HEK293 (cell line): ENCODE data around the gene FRMD4B.

Source experiments
- CTCF ChIA-PET: fragments of 350-600 bp; formaldehyde crosslinking; extraction: SDS; loops from one replicate; lab custom pipeline; 2021; ENCODE audit warnings: antibody characterized with exemption; lab: Yijun Ruan, JAX
- POLR2A ChIA-PET: fragments of 300-600 bp; formaldehyde crosslinking; extraction: SDS; loops from one replicate; lab custom pipeline; 2020; ENCODE audit warnings: antibody characterized with exemption, inconsistent platforms; lab: Yijun Ruan, JAX
- H3K27ac ChIP-seq: fragments of 200-500 bp; sonication (Bioruptor generic); 2 replicates; pipeline ENCODE4 v1.5.1; 2014; ENCODE audit warnings: low read depth, low read length, control low read depth, inconsistent platforms; ENCODE audit errors: extremely low read depth
- H3K36me3 ChIP-seq, 2 experiments: fragments of 200-500 bp in 1 of 2; sonication (Bioruptor generic) in 1 of 2; 1 replicate in 1 of 2; 2 replicates in 1 of 2; pipeline ENCODE4 v1.5.1; 2014 to 2017; ENCODE audit warnings: inconsistent platforms in 2 of 2, low read length in 2 of 2; ENCODE audit not compliant: control insufficient read depth in 2 of 2, insufficient read depth in 1 of 2
- H3K4me1 ChIP-seq: fragments of 200-500 bp; sonication (Bioruptor generic); 2 replicates; pipeline ENCODE4 v1.5.1; 2014; ENCODE audit warnings: mild to moderate bottlenecking, low read length, inconsistent platforms; ENCODE audit not compliant: control insufficient read depth, insufficient read depth
- H3K4me3 ChIP-seq: 2 replicates; pipeline ENCODE4 v1.5.1; 2011; ENCODE audit warnings: low read depth, mild to moderate bottlenecking, control low read depth, low read length, moderate library complexity
- H3K9me3 ChIP-seq: fragments of 200-500 bp; sonication (Bioruptor generic); 2 replicates; pipeline ENCODE4 v1.5.1; 2014; ENCODE audit warnings: low read depth, low read length, inconsistent platforms; ENCODE audit not compliant: control insufficient read depth, insufficient read depth
- WT1 ChIP-seq: fragments of 450-650 bp; formaldehyde crosslinking; IDR thresholded peaks from 2 replicates; pipeline ENCODE4 v1.5.1; 2016; ENCODE audit warnings: missing biosample characterization, missing genetic modification characterization
- ZNF114 ChIP-seq: fragments of 450-650 bp; formaldehyde crosslinking; IDR thresholded peaks from 2 replicates; pipeline ENCODE4 v1.5.0; 2017; ENCODE audit warnings: missing biosample characterization, missing genetic modification characterization
- ZNF133 ChIP-seq: fragments of 450-650 bp; formaldehyde crosslinking; IDR thresholded peaks from 2 replicates; pipeline ENCODE4 v1.5.1; 2016; ENCODE audit warnings: missing biosample characterization, missing genetic modification characterization
- ZNF155 ChIP-seq: fragments of 450-650 bp; formaldehyde crosslinking; IDR thresholded peaks from 2 replicates; pipeline ENCODE4 v1.5.1; 2016; ENCODE audit warnings: missing biosample characterization, missing genetic modification characterization
- ZNF223 ChIP-seq: fragments of 450-650 bp; formaldehyde crosslinking; IDR thresholded peaks from 2 replicates; pipeline ENCODE4 v1.5.1; 2016; ENCODE audit warnings: missing biosample characterization, missing genetic modification characterization
- ZNF248 ChIP-seq: fragments of 450-650 bp; formaldehyde crosslinking; IDR thresholded peaks from 2 replicates; pipeline ENCODE4 v1.5.1; 2017; ENCODE audit warnings: missing biosample characterization, missing genetic modification characterization
- ZNF335 ChIP-seq: fragments of 450-650 bp; formaldehyde crosslinking; conservative IDR thresholded peaks from 2 replicates; pipeline ENCODE4 v1.5.1; 2016; ENCODE audit warnings: missing biosample characterization, missing genetic modification characterization
- ZNF354C ChIP-seq: fragments of 450-650 bp; formaldehyde crosslinking; IDR thresholded peaks from 2 replicates; pipeline ENCODE4 v1.5.1; 2016; ENCODE audit warnings: missing biosample characterization, missing genetic modification characterization, low read depth, borderline replicate concordance
- ZNF433 ChIP-seq: fragments of 450-650 bp; formaldehyde crosslinking; IDR thresholded peaks from 2 replicates; pipeline ENCODE4 v1.5.1; 2016; ENCODE audit warnings: missing biosample characterization, missing genetic modification characterization, low read depth
- ZNF548 ChIP-seq: fragments of 450-650 bp; formaldehyde crosslinking; IDR thresholded peaks from 2 replicates; pipeline ENCODE4 v1.5.1; 2016; ENCODE audit warnings: missing biosample characterization, missing genetic modification characterization
- ZNF701 ChIP-seq: fragments of 450-650 bp; formaldehyde crosslinking; IDR thresholded peaks from 2 replicates; pipeline ENCODE4 v1.5.1; 2016; ENCODE audit warnings: missing biosample characterization, missing genetic modification characterization
- ZNF76 ChIP-seq: fragments of 450-650 bp; formaldehyde crosslinking; IDR thresholded peaks from 2 replicates; pipeline ENCODE4; 2016; ENCODE audit warnings: low read depth, missing biosample characterization, missing genetic modification characterization, borderline replicate concordance
- TF ChIP-seq, protein P1 (sequence below): fragments of 450-650 bp; formaldehyde crosslinking; IDR thresholded peaks from 2 replicates; pipeline ENCODE4 v1.5.1; 2016; ENCODE audit warnings: missing biosample characterization, missing genetic modification characterization
- TF ChIP-seq, protein P2 (sequence below): fragments of 450-650 bp; formaldehyde crosslinking; IDR thresholded peaks from 2 replicates; pipeline ENCODE4 v1.5.1; 2016; ENCODE audit warnings: missing biosample characterization, missing genetic modification characterization
- TF ChIP-seq, protein P3 (sequence below): fragments of 450-650 bp; formaldehyde crosslinking; IDR thresholded peaks from 2 replicates; pipeline ENCODE4 v1.5.1; 2016; ENCODE audit warnings: missing biosample characterization, missing genetic modification characterization
- TF ChIP-seq, protein P4 (sequence below): fragments of 450-650 bp; formaldehyde crosslinking; IDR thresholded peaks from 2 replicates; pipeline ENCODE4 v1.5.1; 2016; ENCODE audit warnings: missing biosample characterization, missing genetic modification characterization
- TF ChIP-seq, protein P5 (sequence below): fragments of 450-650 bp; formaldehyde crosslinking; IDR thresholded peaks from 2 replicates; pipeline ENCODE4 v1.5.1; 2017; ENCODE audit warnings: missing biosample characterization, missing genetic modification characterization
- TF ChIP-seq, protein P6 (sequence below): fragments of 450-650 bp; formaldehyde crosslinking; IDR thresholded peaks from 2 replicates; pipeline ENCODE4 v1.5.1; 2017; ENCODE audit warnings: missing biosample characterization, missing genetic modification characterization

The FRMD4B gene

DNA sequence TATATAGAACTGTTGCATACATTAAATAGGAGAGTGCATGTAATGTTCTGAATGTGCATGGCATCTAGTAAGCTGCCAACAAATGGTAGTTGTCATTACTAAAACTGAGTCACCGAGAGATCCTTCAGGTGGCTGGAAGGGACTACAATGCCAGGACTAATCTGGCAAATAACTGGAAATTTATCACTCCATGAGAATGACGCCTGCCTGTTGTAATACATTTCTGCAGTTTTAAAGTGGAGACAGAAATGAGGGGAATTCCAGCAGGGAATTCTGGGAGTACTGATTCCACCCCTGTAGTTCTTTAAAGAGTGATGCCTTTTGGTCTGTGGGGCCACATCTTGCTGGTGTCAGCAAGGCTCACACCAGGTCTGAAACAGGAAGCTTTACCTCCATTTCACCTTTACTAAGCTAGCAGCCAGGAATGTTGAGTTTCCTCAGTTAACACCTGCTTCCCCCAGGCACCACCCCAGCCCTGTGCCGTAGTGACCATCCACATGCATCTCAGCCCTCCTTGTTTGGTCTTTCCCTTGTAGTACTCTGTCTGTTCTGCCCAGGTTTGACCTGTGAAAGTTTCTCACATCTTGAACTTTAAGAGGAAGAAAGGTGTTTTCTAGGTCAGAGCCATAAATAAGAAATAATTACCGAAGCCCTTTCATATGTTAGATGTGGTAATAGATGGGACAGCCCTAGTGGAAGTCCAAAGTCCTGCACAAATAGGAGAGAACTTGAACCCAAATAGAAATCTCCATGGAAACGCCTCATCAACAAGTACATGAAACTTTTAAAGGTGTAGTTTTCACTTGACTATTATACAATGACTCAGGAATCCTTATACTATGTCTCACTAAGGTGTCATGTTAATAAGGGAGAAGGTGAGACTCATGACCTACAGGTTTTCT is 206.8 kb downstream of the FRMD4B start:
- H3K36me3 ChIP-seq = peaks cover 0 to 67% of the 10 kb centered on the region in 2 experiments; a peak in 2 of 3 replicates
- ChIA-PET CTCF (interaction anchor here (0.9 to 1.0 kb wide), 2 partner anchors 11 to 128 kb away, joined by 3 to 4 read pairs; no protein-coding TSS in a partner anchor), POLR2A (no interaction called here)
- TF ChIP-seq ZNF114 (tag by site-specific recombination) (no peak), ZNF433 (no peak), ZNF354C (no peak), ZNF133 (tag by site-specific recombination) (no peak), ZNF223 (tag by site-specific recombination) (no peak), ZNF76 (tag by site-specific recombination) (no peak), ZNF155 (tag by site-specific recombination) (no peak), ZNF335 (tag by site-specific recombination) (no peak), WT1 (tag by site-specific recombination) (no peak), ZNF248 (tag by site-specific recombination) (no peak), ZNF701 (tag by site-specific recombination) (no peak), ZNF548 (tag by site-specific recombination) (no peak)
- TF ChIP-seq, protein P1, sequence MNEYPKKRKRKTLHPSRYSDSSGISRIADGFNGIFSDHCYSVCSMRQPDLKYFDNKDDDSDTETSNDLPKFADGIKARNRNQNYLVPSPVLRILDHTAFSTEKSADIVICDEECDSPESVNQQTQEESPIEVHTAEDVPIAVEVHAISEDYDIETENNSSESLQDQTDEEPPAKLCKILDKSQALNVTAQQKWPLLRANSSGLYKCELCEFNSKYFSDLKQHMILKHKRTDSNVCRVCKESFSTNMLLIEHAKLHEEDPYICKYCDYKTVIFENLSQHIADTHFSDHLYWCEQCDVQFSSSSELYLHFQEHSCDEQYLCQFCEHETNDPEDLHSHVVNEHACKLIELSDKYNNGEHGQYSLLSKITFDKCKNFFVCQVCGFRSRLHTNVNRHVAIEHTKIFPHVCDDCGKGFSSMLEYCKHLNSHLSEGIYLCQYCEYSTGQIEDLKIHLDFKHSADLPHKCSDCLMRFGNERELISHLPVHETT = no peak
- TF ChIP-seq, protein P2, sequence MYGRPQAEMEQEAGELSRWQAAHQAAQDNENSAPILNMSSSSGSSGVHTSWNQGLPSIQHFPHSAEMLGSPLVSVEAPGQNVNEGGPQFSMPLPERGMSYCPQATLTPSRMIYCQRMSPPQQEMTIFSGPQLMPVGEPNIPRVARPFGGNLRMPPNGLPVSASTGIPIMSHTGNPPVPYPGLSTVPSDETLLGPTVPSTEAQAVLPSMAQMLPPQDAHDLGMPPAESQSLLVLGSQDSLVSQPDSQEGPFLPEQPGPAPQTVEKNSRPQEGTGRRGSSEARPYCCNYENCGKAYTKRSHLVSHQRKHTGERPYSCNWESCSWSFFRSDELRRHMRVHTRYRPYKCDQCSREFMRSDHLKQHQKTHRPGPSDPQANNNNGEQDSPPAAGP (tag by site-specific recombination) = no peak
- TF ChIP-seq, protein P3, sequence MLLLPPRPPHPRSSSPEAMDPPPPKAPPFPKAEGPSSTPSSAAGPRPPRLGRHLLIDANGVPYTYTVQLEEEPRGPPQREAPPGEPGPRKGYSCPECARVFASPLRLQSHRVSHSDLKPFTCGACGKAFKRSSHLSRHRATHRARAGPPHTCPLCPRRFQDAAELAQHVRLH (tag by site-specific recombination) = no peak
- TF ChIP-seq, protein P4, sequence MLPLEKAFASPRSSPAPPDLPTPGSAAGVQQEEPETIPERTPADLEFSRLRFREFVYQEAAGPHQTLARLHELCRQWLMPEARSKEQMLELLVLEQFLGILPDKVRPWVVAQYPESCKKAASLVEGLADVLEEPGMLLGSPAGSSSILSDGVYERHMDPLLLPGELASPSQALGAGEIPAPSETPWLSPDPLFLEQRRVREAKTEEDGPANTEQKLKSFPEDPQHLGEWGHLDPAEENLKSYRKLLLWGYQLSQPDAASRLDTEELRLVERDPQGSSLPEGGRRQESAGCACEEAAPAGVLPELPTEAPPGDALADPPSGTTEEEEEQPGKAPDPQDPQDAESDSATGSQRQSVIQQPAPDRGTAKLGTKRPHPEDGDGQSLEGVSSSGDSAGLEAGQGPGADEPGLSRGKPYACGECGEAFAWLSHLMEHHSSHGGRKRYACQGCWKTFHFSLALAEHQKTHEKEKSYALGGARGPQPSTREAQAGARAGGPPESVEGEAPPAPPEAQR (tag by site-specific recombination) = no peak
- TF ChIP-seq, protein P5, sequence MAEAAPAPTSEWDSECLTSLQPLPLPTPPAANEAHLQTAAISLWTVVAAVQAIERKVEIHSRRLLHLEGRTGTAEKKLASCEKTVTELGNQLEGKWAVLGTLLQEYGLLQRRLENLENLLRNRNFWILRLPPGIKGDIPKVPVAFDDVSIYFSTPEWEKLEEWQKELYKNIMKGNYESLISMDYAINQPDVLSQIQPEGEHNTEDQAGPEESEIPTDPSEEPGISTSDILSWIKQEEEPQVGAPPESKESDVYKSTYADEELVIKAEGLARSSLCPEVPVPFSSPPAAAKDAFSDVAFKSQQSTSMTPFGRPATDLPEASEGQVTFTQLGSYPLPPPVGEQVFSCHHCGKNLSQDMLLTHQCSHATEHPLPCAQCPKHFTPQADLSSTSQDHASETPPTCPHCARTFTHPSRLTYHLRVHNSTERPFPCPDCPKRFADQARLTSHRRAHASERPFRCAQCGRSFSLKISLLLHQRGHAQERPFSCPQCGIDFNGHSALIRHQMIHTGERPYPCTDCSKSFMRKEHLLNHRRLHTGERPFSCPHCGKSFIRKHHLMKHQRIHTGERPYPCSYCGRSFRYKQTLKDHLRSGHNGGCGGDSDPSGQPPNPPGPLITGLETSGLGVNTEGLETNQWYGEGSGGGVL (tag by site-specific recombination) = no peak
- TF ChIP-seq, protein P6, sequence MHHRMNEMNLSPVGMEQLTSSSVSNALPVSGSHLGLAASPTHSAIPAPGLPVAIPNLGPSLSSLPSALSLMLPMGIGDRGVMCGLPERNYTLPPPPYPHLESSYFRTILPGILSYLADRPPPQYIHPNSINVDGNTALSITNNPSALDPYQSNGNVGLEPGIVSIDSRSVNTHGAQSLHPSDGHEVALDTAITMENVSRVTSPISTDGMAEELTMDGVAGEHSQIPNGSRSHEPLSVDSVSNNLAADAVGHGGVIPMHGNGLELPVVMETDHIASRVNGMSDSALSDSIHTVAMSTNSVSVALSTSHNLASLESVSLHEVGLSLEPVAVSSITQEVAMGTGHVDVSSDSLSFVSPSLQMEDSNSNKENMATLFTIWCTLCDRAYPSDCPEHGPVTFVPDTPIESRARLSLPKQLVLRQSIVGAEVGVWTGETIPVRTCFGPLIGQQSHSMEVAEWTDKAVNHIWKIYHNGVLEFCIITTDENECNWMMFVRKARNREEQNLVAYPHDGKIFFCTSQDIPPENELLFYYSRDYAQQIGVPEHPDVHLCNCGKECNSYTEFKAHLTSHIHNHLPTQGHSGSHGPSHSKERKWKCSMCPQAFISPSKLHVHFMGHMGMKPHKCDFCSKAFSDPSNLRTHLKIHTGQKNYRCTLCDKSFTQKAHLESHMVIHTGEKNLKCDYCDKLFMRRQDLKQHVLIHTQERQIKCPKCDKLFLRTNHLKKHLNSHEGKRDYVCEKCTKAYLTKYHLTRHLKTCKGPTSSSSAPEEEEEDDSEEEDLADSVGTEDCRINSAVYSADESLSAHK = no peak
- H3K27ac ChIP-seq = no peak overlapping the region
- no peaks in the 10 kb centered on the region for H3K9me3 ChIP-seq
- H3K4me1 ChIP-seq = no peaks in the 10 kb centered on the region
- no peak overlapping the region for H3K4me3 ChIP-seq
